Cortex of kidney (tissue), 1 donor: Measurements from ENCODE around the gene OR52N2.

Experiments used
- DNase-seq: peaks from one replicate; lab custom pipeline; 2025; lab: John Stamatoyannopoulos, UW

The OR52N2 gene

DNA sequence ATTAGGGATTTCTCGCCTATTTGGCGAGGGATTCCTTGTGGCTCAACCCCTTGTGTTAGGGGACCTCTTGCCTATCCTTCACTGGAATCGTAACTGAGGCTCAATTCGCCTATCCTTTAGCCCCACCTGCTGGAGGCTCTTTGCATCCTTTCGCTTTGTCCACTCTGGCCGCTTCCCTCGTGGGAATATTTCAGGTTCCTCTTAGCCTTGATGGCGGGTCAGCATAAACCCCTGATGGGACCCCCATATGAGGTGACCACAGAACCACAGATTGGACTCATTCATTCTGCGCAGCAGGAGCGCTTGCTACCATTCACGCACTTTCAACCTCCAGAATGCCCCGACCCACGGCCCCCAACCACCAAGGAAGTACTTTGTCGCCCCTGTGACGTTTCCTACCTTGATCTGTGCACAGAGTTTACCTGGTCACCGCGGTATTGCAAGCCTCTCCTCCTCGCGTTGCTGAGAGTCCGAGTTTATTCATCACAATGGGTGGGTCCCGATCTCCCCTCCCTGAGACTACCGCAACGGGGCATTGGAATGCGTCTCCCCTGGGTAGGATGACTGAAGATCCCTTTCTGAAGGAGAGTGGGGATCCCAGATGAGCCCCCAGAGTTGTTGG, at the start of gene OR52N2:
OR52N2 (plus strand) TSS at position 425 of the 622 bp plus-strand sequence. CDS start 11,412 bp downstream, outside the sequence.
- DNase-seq, result no peak

DNA sequence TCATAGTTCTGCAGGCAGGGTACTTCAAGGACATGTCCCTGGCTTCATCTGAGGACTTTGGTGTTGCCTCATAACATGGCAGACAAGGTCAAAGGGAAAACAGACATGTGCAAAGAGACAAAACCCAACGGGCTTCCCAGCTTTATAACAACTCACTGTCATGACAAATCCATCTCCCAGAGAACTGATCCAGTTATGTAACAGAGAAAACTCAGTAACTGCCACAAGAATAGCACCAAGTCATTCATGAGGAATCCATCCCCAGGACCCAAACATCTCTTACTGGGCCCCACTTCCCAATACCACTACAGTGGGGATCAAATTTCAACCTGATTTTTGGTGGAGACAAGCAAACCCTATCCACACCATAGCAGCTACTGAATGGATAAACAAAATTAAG, 41.7 kb upstream of the OR52N2 start:
- DNase-seq, result no peak

- no peak for DNase-seq
These were observed 25.5 kb upstream of the OR52N2 start, which contains the start of gene OR52N5 for GRCh38 chr11:5783255-5783654. OR52N5 (minus strand) TSS chr11:5783355; CDS start chr11:5778634, 4,721 bp downstream.

- DNase-seq, result no peak
These were observed 17.6 kb upstream of the OR52N2 start, which contains the start of gene OR52N1 for GRCh38 chr11:5791165-5791564. OR52N1 (minus strand) TSS chr11:5791265; CDS start chr11:5788816, 2,449 bp downstream.

- no peak for DNase-seq
These were observed 12.2 kb upstream of the OR52N2 start for GRCh38 chr11:5796541-5796940.

- no peak for DNase-seq
These were observed 4.7 kb upstream of the OR52N2 start for GRCh38 chr11:5803982-5804381.

DNA sequence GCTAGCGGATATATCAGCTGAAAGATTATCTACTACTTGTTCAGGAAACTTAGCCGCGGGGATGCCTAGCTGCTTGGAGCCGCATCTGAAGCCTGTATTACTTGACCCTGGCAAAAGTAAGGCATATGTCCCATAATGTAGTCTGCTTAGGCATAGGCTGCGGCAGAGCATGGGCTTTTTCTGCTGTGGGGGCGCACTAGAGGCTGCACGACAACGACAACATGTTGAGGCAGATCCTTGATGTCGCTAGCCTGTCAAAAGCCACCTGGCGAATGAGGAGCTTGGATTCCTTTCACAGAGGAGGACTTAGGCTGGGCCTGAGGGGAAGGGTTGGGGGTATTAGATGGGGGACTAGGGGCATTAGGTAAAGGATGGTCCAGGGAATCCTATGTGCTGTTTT, 1.1 kb upstream of the OR52N2 start:
- no peak for DNase-seq

- DNase-seq, result no peak
These were observed 397 bp downstream of the OR52N2 start for GRCh38 chr11:5809122-5809519.

DNA sequence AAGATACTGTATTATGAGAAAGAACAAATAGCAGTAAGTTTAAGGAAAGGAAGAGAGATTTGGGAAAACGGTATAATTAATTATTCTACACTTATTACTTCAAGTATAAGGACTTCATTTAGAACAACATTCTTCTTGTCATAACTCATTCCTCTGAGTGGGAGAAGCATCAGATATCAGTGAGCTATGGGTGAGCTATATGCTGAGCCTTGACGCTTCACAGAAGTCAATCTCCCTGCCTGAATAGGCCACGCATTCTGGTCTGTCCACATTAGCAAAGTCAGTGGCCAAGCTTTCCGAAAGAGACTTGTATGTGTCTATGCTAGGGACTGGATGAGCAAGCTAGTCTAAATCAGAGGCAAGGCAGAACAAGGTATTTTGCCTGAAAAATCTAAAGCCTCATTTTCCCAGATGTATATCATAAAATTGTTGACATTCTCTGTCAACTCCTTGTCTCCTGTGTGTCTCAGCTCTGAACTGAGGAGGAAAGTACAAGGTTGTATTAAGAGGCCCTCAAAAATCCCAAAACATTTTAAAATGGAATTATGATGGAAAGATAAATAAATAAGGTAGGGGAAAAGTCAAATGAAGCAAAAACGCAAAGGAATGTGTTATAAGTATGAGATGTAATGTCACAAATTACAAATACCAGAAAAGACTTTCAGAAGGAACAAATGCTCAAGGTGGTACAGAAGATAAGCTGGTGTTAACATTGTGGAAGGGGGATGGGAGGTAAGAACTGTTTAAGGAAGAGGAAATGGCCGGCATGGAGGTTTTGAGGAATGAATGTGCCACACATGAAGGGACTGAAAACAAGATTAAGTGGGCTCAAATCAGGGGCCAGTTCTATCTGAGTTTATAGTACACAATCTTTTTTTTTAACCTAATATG, 1.4 kb downstream of the OR52N2 start:
- no peak for DNase-seq

DNA sequence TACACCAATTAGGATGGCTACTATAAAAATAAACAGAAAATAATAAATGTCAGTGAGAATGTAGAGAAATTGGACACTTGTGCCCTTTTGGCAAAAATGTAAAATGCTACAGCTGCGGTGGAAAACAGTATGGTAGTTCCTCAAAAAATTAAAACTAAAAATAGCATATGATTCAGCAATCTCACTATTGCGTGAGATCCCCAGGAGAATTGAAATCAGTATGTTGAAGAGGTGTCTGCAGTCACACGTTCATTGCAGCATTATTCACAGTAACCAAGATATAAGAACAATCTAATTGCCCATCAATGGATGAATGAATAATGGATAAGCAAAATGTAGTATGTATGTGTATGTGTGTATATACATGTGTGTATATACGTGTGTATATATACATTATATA, 6.8 kb downstream of the OR52N2 start:
- no peak for DNase-seq

DNA sequence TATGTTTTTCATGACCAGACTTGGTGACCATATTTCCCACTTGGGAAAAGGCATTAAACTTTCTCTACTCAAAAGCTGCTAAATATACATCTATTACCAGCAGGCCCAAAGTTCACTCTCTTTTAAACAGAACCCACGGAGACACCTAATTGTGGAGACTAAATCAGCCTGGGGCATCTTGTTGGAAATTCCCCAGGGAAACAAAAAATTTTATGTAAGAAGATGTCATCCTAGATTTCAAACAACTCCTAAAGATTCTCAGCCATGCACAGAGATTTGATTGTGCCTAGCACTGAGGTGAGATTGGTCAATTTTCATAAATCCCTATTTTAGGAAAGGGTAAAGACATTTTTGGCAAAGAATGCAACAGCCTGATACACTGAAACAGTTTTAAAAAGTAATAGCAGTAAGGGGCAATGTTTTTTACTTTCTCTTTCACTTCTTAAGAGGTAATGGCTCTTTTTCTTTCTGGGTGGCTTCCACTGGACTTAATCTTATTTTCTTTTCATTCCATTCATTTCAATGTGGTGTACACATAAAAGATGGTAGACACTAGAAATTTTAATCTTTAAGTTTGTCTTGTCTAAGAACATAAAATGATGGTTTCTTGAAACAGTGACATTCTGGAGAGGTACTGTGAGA, 9.6 kb downstream of the OR52N2 start:
- no peak for DNase-seq

- no peak for DNase-seq
These were observed 22.6 kb downstream of the OR52N2 start for GRCh38 chr11:5831196-5831829.

- no peak for DNase-seq
These were observed 24.7 kb downstream of the OR52N2 start for GRCh38 chr11:5833446-5833845.

DNA sequence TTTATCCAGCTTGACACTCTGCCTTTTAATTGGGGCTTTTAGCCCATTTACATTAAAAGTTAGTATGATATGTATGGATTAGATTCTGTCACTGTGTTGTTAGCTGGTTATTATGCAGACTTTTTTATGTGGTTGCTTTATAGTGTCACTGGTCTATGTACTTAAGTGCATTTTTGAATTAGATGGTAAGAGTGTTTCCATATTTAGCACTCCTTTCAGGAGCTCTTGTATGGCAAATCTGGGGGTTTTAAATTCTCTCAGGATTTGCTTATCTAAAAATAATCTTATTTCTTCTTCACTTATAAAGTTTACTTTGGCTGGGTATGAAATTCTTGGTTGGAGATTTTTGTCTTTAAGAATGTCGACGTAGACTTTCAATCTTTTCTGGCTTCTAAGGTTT, 29.0 kb downstream of the OR52N2 start:
- no peak for DNase-seq

DNA sequence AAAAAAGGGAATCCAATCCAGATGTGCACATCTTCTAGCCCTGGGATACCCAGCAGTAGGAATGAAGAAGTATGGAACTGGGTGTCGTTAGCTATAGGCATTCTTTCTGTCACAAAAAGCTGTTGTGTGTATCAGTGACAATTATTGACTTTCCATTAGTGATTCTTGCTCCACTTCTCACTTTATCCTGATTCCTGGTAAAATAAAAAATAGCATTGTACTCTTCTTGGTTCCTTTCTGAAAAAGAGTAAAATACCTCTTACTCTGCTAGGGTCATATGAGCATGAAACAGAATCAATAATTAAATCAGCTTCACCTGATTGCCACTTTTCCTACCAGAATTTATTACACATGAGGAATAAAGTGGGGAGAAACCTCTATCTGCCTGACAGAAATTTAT, 33.1 kb downstream of the OR52N2 start, which contains the start of gene OR52E6:
OR52E6 (minus strand) TSS at position 101 of the 400 bp plus-strand sequence; CDS start at position 101, 0 bp downstream.
- DNase-seq, result no peak

- no peak for DNase-seq
These were observed 38.0 kb downstream of the OR52N2 start for GRCh38 chr11:5846701-5847100.

DNA sequence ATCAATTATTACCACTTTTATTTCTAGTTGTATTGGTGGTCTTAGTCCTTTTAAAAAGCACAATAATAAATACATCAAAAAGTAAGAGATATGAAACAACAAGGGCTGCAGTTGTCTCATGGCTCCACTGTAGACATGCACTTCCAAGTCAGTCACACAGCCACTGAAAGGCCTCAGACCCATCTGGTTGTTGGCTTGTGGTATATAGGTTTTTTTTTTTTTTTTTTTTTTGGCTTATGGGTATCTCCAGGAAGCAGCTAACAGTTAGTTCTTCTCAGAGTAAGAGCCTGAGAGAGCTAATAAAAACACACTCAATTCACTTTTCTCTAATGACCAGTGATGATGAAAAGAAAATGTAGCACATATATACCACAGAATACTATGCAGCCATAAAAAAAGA, 39.0 kb downstream of the OR52N2 start:
- no peak for DNase-seq

DNA sequence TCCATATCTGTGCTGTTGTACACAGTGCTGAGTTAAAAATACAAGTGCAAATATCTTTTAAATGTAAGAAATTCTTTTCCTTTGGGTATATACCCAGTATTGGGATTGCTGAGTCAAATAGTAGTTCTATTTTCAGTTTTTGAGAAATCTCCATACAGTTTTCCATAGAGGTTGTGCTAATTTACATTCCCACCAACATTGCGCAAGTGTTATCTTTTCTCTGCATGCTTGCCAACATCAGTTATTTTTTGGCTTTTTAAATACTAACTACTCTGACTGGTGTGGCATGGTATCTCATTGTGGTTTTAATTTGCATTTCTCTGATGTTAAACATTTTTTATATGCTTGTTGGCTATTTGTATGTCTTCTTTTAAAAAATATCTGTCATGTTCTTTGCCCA, 42.3 kb downstream of the OR52N2 start:
- no peak for DNase-seq

DNA sequence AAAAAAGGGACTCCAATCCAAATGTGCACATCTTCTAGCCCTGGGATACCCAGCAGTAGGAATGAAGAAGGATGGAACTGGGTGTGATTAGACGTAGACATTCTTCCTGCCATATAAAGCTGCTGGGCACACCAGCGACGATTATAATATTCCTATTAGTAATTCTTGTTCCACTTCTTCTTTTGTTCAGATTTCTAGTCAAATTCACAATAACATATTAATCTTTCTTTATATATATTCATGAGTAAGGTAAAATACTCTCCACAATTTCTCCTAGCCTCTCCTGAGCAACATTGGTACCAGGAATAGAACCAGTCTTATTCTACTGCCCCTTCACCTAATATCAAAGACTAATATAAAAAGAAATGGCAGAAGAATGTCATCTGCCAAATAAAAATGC, 48.9 kb downstream of the OR52N2 start, which contains the start of gene OR52E8:
OR52E8 (minus strand) TSS at position 101 of the 400 bp plus-strand sequence; CDS start at position 101, 0 bp downstream.
- no peak for DNase-seq

DNA sequence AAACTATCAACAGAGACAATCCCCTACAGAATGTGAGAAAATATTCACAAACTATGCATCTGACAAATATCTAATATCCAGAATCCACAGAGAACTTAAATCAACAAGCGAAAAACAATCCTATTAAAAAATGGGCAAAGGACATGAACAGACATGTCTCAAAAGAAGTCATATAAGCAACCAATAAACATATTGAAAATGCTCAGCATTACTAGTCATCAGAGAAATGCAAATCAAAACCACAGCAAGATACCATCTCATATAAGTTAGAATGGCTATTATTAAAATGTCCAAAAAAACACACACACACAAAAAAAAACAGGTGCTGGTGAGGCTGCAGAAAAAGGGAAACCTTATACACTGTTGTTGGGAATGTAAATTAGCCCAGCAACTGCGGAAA, 57.1 kb downstream of the OR52N2 start:
- DNase-seq, result no peak
